Kidney (tissue), 14 donors: ENCODE measurements around the gene IFFO2. TPM values are rescaled to one million over a fixed set of nuclear protein-coding genes. Genes with fewer than 3 reads are reported as not detected.

Experiments used
- DNase-seq, 5 donors: peaks; one replicate each; pipeline ENCODE4 v3.0.0-alpha.2; 2013 to 2020
- FAIRE-seq: peaks from 2 replicates; lab custom pipeline; 2012; peaks lifted over from hg19 to GRCh38; lab: Jason Lieb, UNC
- H3K27ac ChIP-seq, 2 donors: one replicate each; pipeline ENCODE4 v1.7.0; 2013; ENCODE audit warnings: low read depth in 2 of 2, low read length in 2 of 2, inconsistent platforms in 1 of 2
- H3K27me3 ChIP-seq: one replicate; pipeline ENCODE4 v1.7.1; 2013; ENCODE audit warnings: low read length, inconsistent platforms; ENCODE audit not compliant: control insufficient read depth, insufficient read depth
- H3K36me3 ChIP-seq, 3 donors: one replicate each; pipeline versions ENCODE4 v1.7.0 to v1.7.1; 2013; ENCODE audit warnings: low read length in 3 of 3, control low read depth in 1 of 3, inconsistent platforms in 1 of 3; ENCODE audit not compliant: insufficient read depth in 3 of 3, control insufficient read depth in 2 of 3
- H3K4me1 ChIP-seq, 3 donors: one replicate each; pipeline versions ENCODE4 v1.7.0 to v1.7.1; 2013; ENCODE audit warnings: low read length in 3 of 3, inconsistent platforms in 1 of 3, low read depth in 1 of 3; ENCODE audit not compliant: control insufficient read depth in 2 of 3, insufficient read depth in 2 of 3
- H3K4me3 ChIP-seq, 3 donors: one replicate each; pipeline versions ENCODE4 v1.7.0 to v1.8.1; 2013; ENCODE audit warnings: low read length in 3 of 3, control low read depth in 1 of 3, inconsistent platforms in 1 of 3
- H3K9ac ChIP-seq, 3 donors: one replicate each; pipeline versions ENCODE4 v1.7.0 to v1.7.1; 2013; ENCODE audit warnings: low read length in 3 of 3, control low read depth in 1 of 3, inconsistent platforms in 1 of 3
- H3K9me3 ChIP-seq, 3 donors: one replicate each; pipeline versions ENCODE4 v1.7.0 to v1.7.1; 2013; ENCODE audit warnings: low read length in 3 of 3, control low read depth in 1 of 3, inconsistent platforms in 1 of 3; ENCODE audit not compliant: control insufficient read depth in 2 of 3, insufficient read depth in 1 of 3
- intact Hi-C: fragments of 100-400 bp; cut with DNase I; formaldehyde crosslinking; loops from one replicate; pipeline ENCODE4 v1.11.1; 2022
- polyA plus RNA-seq: library from polyadenylated mRNA; stranded (reverse); fragments of 350-450 nt; fragmentation: Illumina TruSeq; extraction: RNeasy Lipid Tissue Mini Kit (QIAGEN cat#74804); gene quantifications from one replicate; pipeline ENCODE4 v1.2.3, GENCODE V29; 2014; ENCODE audit warnings: low read depth, low replicate concordance; ENCODE audit not compliant: insufficient read depth
- total RNA-seq: library from RNA; stranded (reverse); fragmentation: NEBNext Ultra II Directional; extraction: Animal tissue kit (Norgen Biotek cat#: 25700); gene quantifications from one replicate; pipeline ENCODE4 v1.2.1, GENCODE V29; 2021
- TF ChIP-seq, protein P1 (sequence below): IDR thresholded peaks from 3 replicates; pipeline ENCODE4 v1.5.1; 2012; ENCODE audit warnings: mild to moderate bottlenecking, moderate library complexity, borderline replicate concordance; ENCODE audit not compliant: insufficient read depth; ENCODE audit errors: extremely low read depth
- donor health status: control.
- donor health status: control.
- donor health status: control.
- donor health status: control.
- donor health status: control.
- donor health status: DM: yes; HTN: yes; CAD: no.
- donor health status: Normal renal cell carcinoma (clear cell type).

IFFO2 gene
- total and polyA plus RNA-seq, 2 donors from 2014 or later = 7.5 to 23.1 TPM

DNA sequence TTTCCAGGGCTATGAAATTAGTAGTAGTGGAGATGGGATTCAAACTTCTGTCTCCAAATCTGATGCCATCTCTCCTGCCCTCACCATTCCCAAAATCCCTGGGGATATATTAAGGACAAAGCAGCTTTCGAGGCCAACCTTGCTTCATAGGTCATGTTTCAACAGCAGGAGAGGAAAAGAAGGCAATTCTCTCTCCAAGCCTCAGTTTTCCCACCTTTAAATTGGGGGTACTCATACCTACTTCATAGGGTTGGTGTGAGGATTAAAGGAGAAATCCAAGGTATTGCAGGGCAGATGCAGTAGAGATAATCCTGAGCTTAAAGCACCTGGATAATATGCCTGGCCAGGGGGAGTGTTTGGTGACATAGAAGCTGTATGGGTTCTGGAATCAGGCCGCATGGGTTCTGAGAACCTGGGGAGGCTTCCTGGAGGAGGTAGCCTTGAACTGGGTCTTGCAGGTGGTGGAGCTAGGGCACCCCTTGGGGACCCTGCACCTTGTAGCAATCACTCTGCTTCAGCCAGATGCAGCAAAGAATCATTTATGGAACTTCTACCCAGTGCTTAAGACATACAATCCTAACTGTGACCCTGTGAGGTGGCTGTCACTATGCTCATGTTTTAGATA, 10.7 kb upstream of the IFFO2 start:
- TF ChIP-seq, protein P1, sequence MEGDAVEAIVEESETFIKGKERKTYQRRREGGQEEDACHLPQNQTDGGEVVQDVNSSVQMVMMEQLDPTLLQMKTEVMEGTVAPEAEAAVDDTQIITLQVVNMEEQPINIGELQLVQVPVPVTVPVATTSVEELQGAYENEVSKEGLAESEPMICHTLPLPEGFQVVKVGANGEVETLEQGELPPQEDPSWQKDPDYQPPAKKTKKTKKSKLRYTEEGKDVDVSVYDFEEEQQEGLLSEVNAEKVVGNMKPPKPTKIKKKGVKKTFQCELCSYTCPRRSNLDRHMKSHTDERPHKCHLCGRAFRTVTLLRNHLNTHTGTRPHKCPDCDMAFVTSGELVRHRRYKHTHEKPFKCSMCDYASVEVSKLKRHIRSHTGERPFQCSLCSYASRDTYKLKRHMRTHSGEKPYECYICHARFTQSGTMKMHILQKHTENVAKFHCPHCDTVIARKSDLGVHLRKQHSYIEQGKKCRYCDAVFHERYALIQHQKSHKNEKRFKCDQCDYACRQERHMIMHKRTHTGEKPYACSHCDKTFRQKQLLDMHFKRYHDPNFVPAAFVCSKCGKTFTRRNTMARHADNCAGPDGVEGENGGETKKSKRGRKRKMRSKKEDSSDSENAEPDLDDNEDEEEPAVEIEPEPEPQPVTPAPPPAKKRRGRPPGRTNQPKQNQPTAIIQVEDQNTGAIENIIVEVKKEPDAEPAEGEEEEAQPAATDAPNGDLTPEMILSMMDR = no peak
- Histone ChIP-seq H3K36me3 (no peaks in the 10 kb centered on the region), H3K4me1 (peaks cover 0 to 6% (median 4%) of the 10 kb centered on the region in 3 donors), H3K4me3 (no peak overlapping the region), H3K27ac (no peak overlapping the region), H3K9me3 (no peaks in the 10 kb centered on the region), H3K9ac (no peak overlapping the region), H3K27me3 (no peaks in the 10 kb centered on the region)
- FAIRE-seq (no peak), DNase-seq (peak in 1 of 5 donors; percentile 15)
- intact Hi-C loops = no loop called here

DNA sequence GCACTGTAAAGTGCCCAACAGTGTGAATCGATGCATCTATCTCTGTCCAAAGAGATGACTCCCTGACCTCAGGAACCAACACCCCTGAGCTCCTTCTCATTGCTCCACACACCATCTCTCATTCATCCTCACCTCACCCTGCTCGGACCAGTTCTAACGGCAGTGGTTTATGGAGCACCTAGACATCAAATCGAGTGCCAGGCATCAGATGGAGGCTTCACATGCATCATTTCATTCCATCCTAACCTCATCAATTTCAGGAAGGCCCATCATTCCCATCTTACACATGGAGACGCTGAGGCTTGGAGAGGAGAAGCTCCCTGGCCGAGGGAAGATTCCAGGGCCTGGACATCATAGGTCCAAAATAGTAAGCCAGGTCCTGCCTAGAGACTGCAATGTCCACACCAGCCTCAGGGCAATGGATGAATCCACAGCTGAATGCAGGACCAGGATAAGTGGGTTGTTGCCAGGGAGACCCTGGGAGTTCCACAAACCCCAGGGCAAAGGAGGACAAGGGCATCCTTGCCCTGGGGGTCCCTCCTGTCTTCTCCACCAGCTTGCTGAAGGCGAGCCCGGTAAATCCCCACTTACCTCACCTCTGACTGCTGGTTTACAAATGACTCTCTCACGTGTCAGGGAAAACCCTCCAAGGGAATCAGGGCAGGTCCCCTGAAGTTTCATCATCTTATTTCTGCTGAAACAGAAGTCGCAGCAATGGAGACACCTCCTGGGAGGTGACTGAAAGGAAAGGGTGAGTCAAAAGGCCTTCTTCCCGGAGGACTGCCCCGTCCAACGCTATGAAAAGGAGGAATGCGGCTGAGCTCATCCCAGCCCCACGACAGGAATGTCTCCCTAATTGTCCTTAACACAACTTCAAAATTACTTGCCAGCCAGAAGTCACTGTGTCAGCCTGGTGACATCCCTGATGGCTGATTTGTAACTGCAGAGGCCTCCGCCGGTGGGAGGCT, 9.0 kb upstream of the IFFO2 start:
- H3K27ac ChIP-seq = no peak overlapping the region
- FAIRE-seq (no peak), DNase-seq (peak in 2 of 5 donors; percentile 20 to 27)
- no peaks in the 10 kb centered on the region for H3K27me3 ChIP-seq
- TF ChIP-seq, protein P1 = no peak
- intact Hi-C loops = no loop called here
- no peaks in the 10 kb centered on the region for H3K9me3 ChIP-seq
- no peaks in the 10 kb centered on the region for H3K36me3 ChIP-seq
- no peak overlapping the region for H3K4me3 ChIP-seq
- H3K9ac ChIP-seq = no peak overlapping the region
- peaks cover 0 to 6% (median 4%) of the 10 kb centered on the region in 3 donors for H3K4me1 ChIP-seq

DNA sequence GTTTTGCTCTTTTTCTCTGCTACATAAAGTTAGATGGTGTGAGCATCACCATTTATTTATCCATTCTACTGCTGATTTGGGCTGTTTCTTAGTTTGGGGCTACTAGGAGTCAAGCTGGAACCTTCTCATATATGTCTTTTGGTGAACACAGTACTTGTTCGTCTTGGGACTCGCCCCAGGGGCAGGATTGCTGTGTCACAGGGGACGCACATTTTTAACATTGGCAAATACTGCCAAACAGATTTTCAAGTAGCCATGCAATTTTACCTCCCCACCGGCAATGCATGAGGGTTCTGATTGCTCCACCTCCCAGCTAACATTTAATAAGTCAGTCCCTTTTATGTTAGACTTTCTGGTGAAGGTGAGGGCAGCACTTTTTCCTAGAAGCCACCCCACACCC, 7.5 kb upstream of the IFFO2 start:
- peaks cover 0 to 6% (median 4%) of the 10 kb centered on the region in 3 donors for H3K4me1 ChIP-seq
- no peaks in the 10 kb centered on the region for H3K9me3 ChIP-seq
- no peak overlapping the region for H3K9ac ChIP-seq
- TF ChIP-seq, protein P1 = no peak
- intact Hi-C loops = no loop called here
- no peak for FAIRE-seq
- no peak overlapping the region for H3K27ac ChIP-seq
- peak in 1 of 5 donors; percentile 11 for DNase-seq
- no peaks in the 10 kb centered on the region for H3K27me3 ChIP-seq
- H3K4me3 ChIP-seq = no peak overlapping the region
- no peaks in the 10 kb centered on the region for H3K36me3 ChIP-seq
